Endothelial cell of umbilical vein (primary cell): ENCODE results near the gene SYNE1. TPM values are rescaled to one million over a fixed set of nuclear protein-coding genes. Genes with fewer than 3 reads are reported as not detected.

Source experiments
- BruUV-seq: library from RNA; stranded (reverse); fragments of 400-500 nt; replicated peaks from 2 replicates; lab custom pipeline; 2021; lab: Mats Ljungman, UMichigan
- CTCF ChIA-PET: fragments of 300-600, 350-600 bp; sonication (Branson Sonifier 250); formaldehyde crosslinking; loops from one replicate; lab custom pipeline; 2021; ENCODE audit warnings: antibody characterized with exemption, inconsistent platforms; lab: Charles Lee
- POLR2A ChIA-PET: fragments of 300-600, 350-600 bp; sonication (Branson Sonifier 250); formaldehyde crosslinking; loops from one replicate; lab custom pipeline; 2021; ENCODE audit warnings: antibody characterized with exemption, inconsistent platforms; lab: Charles Lee
- DNase-seq: peaks from one replicate; pipeline ENCODE4 v3.0.0-alpha.2; 2011; ENCODE audit warnings: low read depth, low spot score
- FAIRE-seq: peaks from 2 replicates; lab custom pipeline; 2011; peaks lifted over from hg19 to GRCh38; lab: Jason Lieb, UNC
- H2AFZ ChIP-seq: 2 replicates; pipeline ENCODE4 v1.6.0; 2012; ENCODE audit warnings: low read depth, low read length, control low read depth, inconsistent platforms
- H3K27ac ChIP-seq: 2 replicates; pipeline ENCODE4 v1.5.1; 2011; ENCODE audit warnings: low read depth, mild to moderate bottlenecking, control low read depth, low read length, moderate library complexity; ENCODE audit not compliant: insufficient read depth
- H3K27me3 ChIP-seq, 2 experiments: 2 replicates each; pipeline versions ENCODE4 v1.6.0 to v1.6.1; 2011; ENCODE audit warnings: low read length in 2 of 2, mixed read lengths in 1 of 2; ENCODE audit not compliant: control insufficient read depth in 2 of 2, insufficient read depth in 2 of 2
- H3K36me3 ChIP-seq, 2 experiments: 2 replicates in 1 of 2; 3 replicates in 1 of 2; pipeline ENCODE4 v1.5.1; 2011; ENCODE audit warnings: low read length in 2 of 2, mild to moderate bottlenecking in 1 of 2, moderate library complexity in 1 of 2; ENCODE audit not compliant: control insufficient read depth in 2 of 2, insufficient read depth in 2 of 2; ENCODE audit errors: extremely low read depth in 1 of 2
- H3K4me1 ChIP-seq: 3 replicates; pipeline ENCODE4 v1.5.1; 2011; ENCODE audit warnings: mild to moderate bottlenecking, low read length; ENCODE audit not compliant: control insufficient read depth, insufficient read depth; ENCODE audit errors: extremely low read depth
- H3K4me2 ChIP-seq: 2 replicates; pipeline ENCODE4 v1.6.1; 2011; ENCODE audit warnings: low read length, control low read depth, mixed read lengths; ENCODE audit not compliant: insufficient read depth
- H3K4me3 ChIP-seq, 3 experiments: fragments of 200-600 bp in 1 of 3; sonication (generic), shearing (Covaris generic) in 1 of 3; replicated peaks in 1 of 3; 2 replicates each; pipeline ENCODE4 v1.5.1; 2011 to 2016; ENCODE audit warnings: control low read depth in 3 of 3, low read length in 3 of 3, mild to moderate bottlenecking in 2 of 3, inconsistent platforms in 1 of 3, low read depth in 1 of 3, moderate library complexity in 1 of 3; ENCODE audit not compliant: insufficient read depth in 1 of 3
- H3K79me2 ChIP-seq: 2 replicates; pipeline ENCODE4 v1.6.0; 2012; ENCODE audit warnings: low read length, inconsistent platforms; ENCODE audit not compliant: control insufficient read depth, insufficient read depth
- H3K9ac ChIP-seq: replicated peaks from 2 replicates; pipeline ENCODE3; 2011; ENCODE audit warnings: low read length, control low read depth; ENCODE audit not compliant: insufficient read depth; ENCODE audit errors: extremely low read depth
- H3K9me1 ChIP-seq: replicated peaks from 3 replicates; pipeline ENCODE4 v1.6.0; 2011; ENCODE audit warnings: mild to moderate bottlenecking, low read length; ENCODE audit not compliant: control insufficient read depth, insufficient read depth; ENCODE audit errors: extremely low read depth
- H3K9me3 ChIP-seq: replicated peaks from 2 replicates; pipeline ENCODE4 v1.5.1; 2012; ENCODE audit warnings: low read length, inconsistent platforms; ENCODE audit not compliant: control insufficient read depth, insufficient read depth
- H4K20me1 ChIP-seq: replicated peaks from 2 replicates; pipeline ENCODE3; 2011; ENCODE audit warnings: mild to moderate bottlenecking, low read length; ENCODE audit not compliant: control insufficient read depth, insufficient read depth; ENCODE audit errors: extremely low read depth
- CTCF ChIP-seq, 2 donors: IDR thresholded peaks; 1 replicate in 1 of 2; 2 replicates in 1 of 2; pipeline ENCODE4 v1.5.1; 2011; ENCODE audit warnings: low read length in 2 of 2, mild to moderate bottlenecking in 2 of 2, moderate library complexity in 2 of 2, control low read depth in 1 of 2, inconsistent platforms in 1 of 2, low read depth in 1 of 2; ENCODE audit not compliant: insufficient read depth in 1 of 2; ENCODE audit errors: extremely low read depth in 1 of 2
- FOS ChIP-seq: IDR thresholded peaks from 2 replicates; pipeline ENCODE4 v1.6.1; 2011; ENCODE audit warnings: mild to moderate bottlenecking, low read length, moderate library complexity, borderline replicate concordance; ENCODE audit not compliant: insufficient read depth
- GATA2 ChIP-seq: IDR thresholded peaks from 2 replicates; pipeline ENCODE4 v1.7.0; 2011; ENCODE audit warnings: low read depth, mild to moderate bottlenecking, moderate library complexity, mixed read lengths, low read length; ENCODE audit not compliant: insufficient read length, insufficient read depth
- JUN ChIP-seq: IDR thresholded peaks from 2 replicates; pipeline ENCODE4 v1.6.1; 2011; ENCODE audit warnings: borderline replicate concordance, low read depth; ENCODE audit not compliant: insufficient read length, insufficient read depth
- MAX ChIP-seq: IDR thresholded peaks from 2 replicates; pipeline ENCODE4 v1.6.1; 2011; ENCODE audit not compliant: insufficient read depth, insufficient read length
- MYC ChIP-seq: IDR thresholded peaks from one replicate; pipeline ENCODE4 v1.6.1; 2011; ENCODE audit warnings: mild to moderate bottlenecking, low read depth, low read length
- POLR2A ChIP-seq: IDR thresholded peaks from 2 replicates; pipeline ENCODE4 v1.6.1; 2012; ENCODE audit warnings: low read depth, mild to moderate bottlenecking, control low read depth, low read length
- POLR2AphosphoS5 ChIP-seq: IDR thresholded peaks from 2 replicates; pipeline ENCODE4 v1.6.1; 2012; ENCODE audit warnings: low read depth, mild to moderate bottlenecking, control low read depth, low read length, moderate library complexity; ENCODE audit not compliant: insufficient read depth
- dilution Hi-C: fragments of 300-500 bp; cut with MboI; formaldehyde crosslinking; loops from one replicate; pipeline ENCODE4 v1.15.0; 2019; ENCODE audit warnings: low sequenced_read_pairs; ENCODE audit not compliant: extremely low pct_ligation_motif_present
- intact Hi-C: fragments of 100-400 bp; cut with micrococcal nuclease; formaldehyde crosslinking; loops from one replicate; pipeline ENCODE4 v1.10.0; 2022
- polyA plus RNA-seq, 4 experiments: library from polyadenylated mRNA; depleted of rRNA in 3 of 4; stranded (reverse) in 3 of 4; unstranded in 1 of 4; fragments of >200 nt; gene quantifications; 2 replicates each; pipeline versions ENCODE4 v1.2.1 to v1.2.3, GENCODE V29; 2011 to 2012; ENCODE audit warnings: missing spikeins in 1 of 4
- total RNA-seq: library from RNA; stranded (reverse); gene quantifications from 2 replicates; pipeline ENCODE4 v1.2.3, GENCODE V29; 2021

Gene SYNE1
- total and polyA plus RNA-seq, 2 donors (not counting 3 experiments of a cell fraction or from before 2014, with no cell fraction given): 26.5 to 52.3 TPM

- CTCF ChIA-PET: no interaction called here
- BruUV-seq: no TSS peak
- H3K4me3 ChIP-seq: no peak overlapping the region
These were observed 387.0 kb downstream of the SYNE1 start for GRCh38 chr6:152250127-152250526.

More at GRCh38 chr6:152250127-152250526, 387.0 kb downstream of the SYNE1 start:
- no peaks in the 10 kb centered on the region for H4K20me1 ChIP-seq
- no peak overlapping the region for H3K4me2 ChIP-seq
- no peaks in the 10 kb centered on the region for H3K79me2 ChIP-seq
- no peaks in the 10 kb centered on the region for H3K9me1 ChIP-seq
- H2AFZ ChIP-seq: no peak overlapping the region
- DNase-seq (no peak), FAIRE-seq (no peak)
- no peaks in the 10 kb centered on the region for H3K9me3 ChIP-seq
- H3K36me3 ChIP-seq: no peaks in the 10 kb centered on the region
- H3K27ac ChIP-seq: no peak overlapping the region
- H3K4me1 ChIP-seq: no peaks in the 10 kb centered on the region
- dilution Hi-C loops (no loop called here), intact Hi-C loops (no loop called here)
- POLR2A ChIA-PET: no interaction called here
- no peak for TF ChIP-seq MYC
- no peak for TF ChIP-seq FOS
- TF ChIP-seq JUN: no peak
- no peak for TF ChIP-seq POLR2AphosphoS5
- no peak for TF ChIP-seq MAX
- no peak for TF ChIP-seq CTCF (IDR thresholded peaks at IDR 0.05; ENCODE audit: extremely low read depth in 1 of 2, insufficient read depth in 1 of 2, low read depth in 1 of 2, low read length in 2 of 2)
- TF ChIP-seq GATA2: no peak
- no peak for TF ChIP-seq POLR2A
- no peaks in the 10 kb centered on the region for H3K27me3 ChIP-seq
- H3K9ac ChIP-seq: no peak overlapping the region
